GM12892 (cell line): ENCODE data around the gene IFT172.

Experiments
- POLR2A ChIP-seq: IDR thresholded peaks from 2 replicates; pipeline ENCODE4 v1.6.1; 2011; ENCODE audit warnings: low read depth, low read length, control low read depth
- POLR2AphosphoS5 ChIP-seq: IDR thresholded peaks from 2 replicates; pipeline ENCODE4 v1.6.1; 2011; ENCODE audit warnings: low read depth, low read length, control low read depth

DNA sequence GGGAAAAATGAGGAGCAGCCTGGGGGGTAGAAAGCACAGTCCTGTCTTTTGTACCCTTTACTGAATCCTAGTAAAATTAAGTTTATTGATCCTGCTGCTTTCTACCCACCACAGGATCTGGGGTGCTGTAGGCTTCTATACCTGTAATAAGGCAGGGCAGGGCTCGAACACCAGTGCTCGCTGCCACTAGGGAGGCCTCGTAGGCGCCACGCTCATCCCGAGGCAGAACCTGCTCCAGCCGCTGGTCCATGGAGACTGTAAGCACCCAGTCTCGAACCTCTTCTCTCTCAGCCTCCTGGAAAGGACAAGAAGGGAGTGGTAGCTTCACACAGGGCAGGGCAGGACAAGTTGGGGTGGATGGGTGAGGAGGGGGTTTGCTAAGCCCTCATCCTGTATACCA is 44.4 kb downstream of the IFT172 start:
- no peak for TF ChIP-seq POLR2A
- no peak for TF ChIP-seq POLR2AphosphoS5
